Brain microvascular endothelial cell (primary cell): ENCODE results near the gene TCAF1.

Source experiments
- DNase-seq: peaks from one replicate; pipeline ENCODE4 v3.0.0-alpha.2; 2020
- H3K27ac ChIP-seq: fragments of 250-450 bp; sonication (Bioruptor Pico); 2 replicates; pipeline ENCODE4 v1.5.1; 2020; ENCODE audit warnings: mild to moderate bottlenecking, moderate library complexity
- H3K27me3 ChIP-seq: fragments of 250-450 bp; sonication (Bioruptor Pico); replicated peaks from 2 replicates; pipeline ENCODE4 v1.5.1; 2020; ENCODE audit warnings: mild to moderate bottlenecking
- H3K36me3 ChIP-seq: fragments of 250-450 bp; sonication (Bioruptor Pico); replicated peaks from 2 replicates; pipeline ENCODE4 v1.5.1; 2020; ENCODE audit warnings: mild to moderate bottlenecking
- H3K4me3 ChIP-seq: 2 replicates; pipeline ENCODE4 v1.5.1; 2011; ENCODE audit warnings: low read depth, mild to moderate bottlenecking, control low read depth, low read length, moderate library complexity
- CTCF ChIP-seq: IDR thresholded peaks from 2 replicates; pipeline ENCODE4 v1.5.1; 2011; ENCODE audit warnings: low read depth, mild to moderate bottlenecking, moderate library complexity, low read length, control low read depth, inconsistent platforms; ENCODE audit errors: missing control alignments
- in situ Hi-C: cut with HindIII; loops from 2 replicates; pipeline ENCODE4 v1.10.0; 2017; ENCODE audit warnings: low sequenced_read_pairs, low pct_ligation_motif_present

Gene TCAF1

GRCh38 chr7:143901668-143902331 is at the start of gene TCAF1:
Gene TCAF1 (minus strand): TSS chr7:143902176. CDS start chr7:143876608, 25,568 bp downstream.
- Histone ChIP-seq H3K27ac (peak within 1 kb of the TSS; percentile 74), H3K4me3 (peak within 1 kb of the TSS; percentile 82), H3K36me3 (no peaks in the 10 kb centered on the region), H3K27me3 (no peaks in the 10 kb centered on the region)
- in situ Hi-C loops: no loop called here
- DNase-seq: peak; percentile 92
- TF ChIP-seq CTCF: peak; percentile 64

GRCh38 chr7:143948733-143949132 is 46.8 kb upstream of the TCAF1 start:
- in situ Hi-C loops: no loop called here
- no peak for TF ChIP-seq CTCF
- no peaks in the 10 kb centered on the region for H3K27me3 ChIP-seq
- DNase-seq: no peak
- H3K27ac ChIP-seq: no peak overlapping the region
- no peak overlapping the region for H3K4me3 ChIP-seq
- H3K36me3 ChIP-seq: no peaks in the 10 kb centered on the region

GRCh38 chr7:143947111-143947510 is 45.1 kb upstream of the TCAF1 start:
- no peaks in the 10 kb centered on the region for H3K27me3 ChIP-seq
- H3K36me3 ChIP-seq: no peaks in the 10 kb centered on the region
- no peak overlapping the region for H3K27ac ChIP-seq
- H3K4me3 ChIP-seq: no peak overlapping the region
- no peak for TF ChIP-seq CTCF
- DNase-seq: no peak
- in situ Hi-C loops: no loop called here

- in situ Hi-C loops: no loop called here
- TF ChIP-seq CTCF: no peak
- no peaks in the 10 kb centered on the region for H3K36me3 ChIP-seq
Observed at GRCh38 chr7:143945423-143945822, 43.4 kb upstream of the TCAF1 start.

GRCh38 chr7:143938379-143939243 is 36.6 kb upstream of the TCAF1 start:
- TF ChIP-seq CTCF: no peak
- no peaks in the 10 kb centered on the region for H3K36me3 ChIP-seq
- no peak for DNase-seq
- no peak overlapping the region for H3K27ac ChIP-seq
- no peaks in the 10 kb centered on the region for H3K27me3 ChIP-seq
- in situ Hi-C loops: no loop called here
- H3K4me3 ChIP-seq: no peak overlapping the region

More at GRCh38 chr7:143945423-143945822, 43.4 kb upstream of the TCAF1 start:
- H3K27ac ChIP-seq: no peak overlapping the region
- no peak overlapping the region for H3K4me3 ChIP-seq
- no peaks in the 10 kb centered on the region for H3K27me3 ChIP-seq
- no peak for DNase-seq
